Effector CD4-positive, alpha-beta T cell (primary cell): ENCODE data around the gene HBB. TPM values are rescaled to one million over a fixed set of nuclear protein-coding genes. Genes with fewer than 3 reads are reported as not detected.
"Not testable (repeated sequence)": the region's sequence is repeated elsewhere in the genome, so short reads cannot be mapped to it uniquely, and the experiment has no call there.

Source experiments
- DNase-seq: peaks from one replicate; pipeline ENCODE4 v3.0.0-alpha.2; 2020
- total RNA-seq: gene quantifications from one replicate; lab custom pipeline; 2026; lab: John Stamatoyannopoulos, UW

The HBB gene
- not detected for total RNA-seq

- DNase-seq = no peak
These were observed at the start of gene HBB for GRCh38 chr11:5226732-5227310. HBB (minus strand) TSS chr11:5227071; CDS start chr11:5227021, 50 bp downstream.

DNA sequence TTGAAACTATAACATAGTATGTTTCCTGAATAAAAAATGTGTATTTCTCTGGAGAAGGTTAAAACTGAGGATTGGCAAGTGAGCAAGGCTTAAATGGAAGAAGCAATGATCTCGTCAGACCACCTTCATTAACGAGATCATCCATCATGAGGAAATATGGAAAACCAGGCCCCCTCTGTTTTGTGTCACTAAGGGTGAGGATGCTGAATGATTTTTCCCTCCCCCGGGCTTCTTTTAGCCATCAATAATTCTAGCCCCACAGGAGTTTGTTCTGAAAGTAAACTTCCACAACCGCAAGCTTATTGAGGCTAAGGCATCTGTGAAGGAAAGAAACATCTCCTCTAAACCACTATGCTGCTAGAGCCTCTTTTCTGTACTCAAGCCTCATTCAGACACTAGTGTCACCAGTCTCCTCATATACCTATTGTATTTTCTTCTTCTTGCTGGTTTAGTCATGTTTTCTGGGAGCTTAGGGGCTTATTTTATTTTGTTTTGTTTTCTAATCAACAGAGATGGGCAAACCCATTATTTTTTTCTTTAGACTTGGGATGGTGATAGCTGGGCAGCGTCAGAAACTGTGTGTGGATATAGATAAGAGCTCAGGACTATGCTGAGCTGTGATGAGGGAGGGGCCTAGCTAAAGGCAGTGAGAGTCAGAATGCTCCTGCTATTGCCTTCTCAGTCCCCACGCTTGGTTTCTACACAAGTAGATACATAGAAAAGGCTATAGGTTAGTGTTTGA, 48.7 kb upstream of the HBB start:
- no peak for DNase-seq

- no peak for DNase-seq
These were observed 47.5 kb upstream of the HBB start for GRCh38 chr11:5274395-5274794.

DNA sequence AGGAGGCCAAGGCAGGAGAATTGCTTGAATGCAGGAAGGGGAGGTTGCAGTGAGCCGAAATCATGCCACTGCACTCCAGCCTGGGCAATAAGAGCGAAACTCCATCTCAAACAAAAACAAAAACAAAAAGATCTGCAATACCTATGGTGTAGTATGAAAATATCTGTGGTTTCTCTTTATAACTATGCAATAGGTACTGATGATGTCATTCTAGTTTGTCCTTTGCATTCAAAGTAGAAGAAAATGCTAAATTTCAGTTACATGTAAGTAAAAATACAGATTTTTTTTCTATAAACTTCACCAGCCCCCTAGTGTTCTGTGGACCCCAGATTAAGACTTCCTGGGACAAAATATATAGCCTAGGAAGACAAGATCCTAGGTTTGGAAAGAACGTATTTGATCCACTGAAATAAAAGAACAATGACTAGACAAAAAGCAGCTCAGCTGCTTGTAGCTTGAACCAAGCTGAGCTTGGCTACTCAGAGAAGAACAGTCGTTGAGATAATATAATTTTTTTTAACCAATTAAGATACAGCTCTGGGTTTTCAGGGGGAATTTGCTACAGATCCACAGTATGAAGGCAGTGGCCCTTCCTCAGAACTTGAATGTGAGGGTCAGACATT, 45.6 kb upstream of the HBB start:
- no peak for DNase-seq

GRCh38 chr11:5269715-5270147, 42.9 kb upstream of the HBB start, which contains the start of gene HBE1:
HBE1 (minus strand) TSS chr11:5269945; CDS start chr11:5269890, 55 bp downstream.
- DNase-seq = no peak

GRCh38 chr11:5267033-5267563, 40.2 kb upstream of the HBB start:
- no peak for DNase-seq

DNA sequence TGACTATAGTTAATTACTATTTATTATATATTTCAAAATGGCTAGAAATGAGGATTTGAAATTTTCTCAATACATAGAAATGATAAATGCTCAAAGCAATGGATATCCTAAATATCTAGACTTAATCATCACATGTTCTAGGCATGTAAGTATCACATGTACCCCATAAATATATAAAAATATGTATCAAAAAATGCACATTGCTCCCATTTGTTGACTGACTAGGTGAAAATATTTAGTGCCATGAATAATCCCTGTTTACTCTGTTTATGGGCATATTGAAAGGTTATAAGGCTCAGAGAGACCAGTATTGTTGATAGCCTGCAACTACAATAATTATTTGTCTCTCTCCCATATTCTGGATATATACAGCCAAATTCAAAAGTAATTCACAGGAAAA, 39.7 kb upstream of the HBB start:
- DNase-seq = no peak

- no peak for DNase-seq
These were observed 39.0 kb upstream of the HBB start for GRCh38 chr11:5265832-5266231.

DNA sequence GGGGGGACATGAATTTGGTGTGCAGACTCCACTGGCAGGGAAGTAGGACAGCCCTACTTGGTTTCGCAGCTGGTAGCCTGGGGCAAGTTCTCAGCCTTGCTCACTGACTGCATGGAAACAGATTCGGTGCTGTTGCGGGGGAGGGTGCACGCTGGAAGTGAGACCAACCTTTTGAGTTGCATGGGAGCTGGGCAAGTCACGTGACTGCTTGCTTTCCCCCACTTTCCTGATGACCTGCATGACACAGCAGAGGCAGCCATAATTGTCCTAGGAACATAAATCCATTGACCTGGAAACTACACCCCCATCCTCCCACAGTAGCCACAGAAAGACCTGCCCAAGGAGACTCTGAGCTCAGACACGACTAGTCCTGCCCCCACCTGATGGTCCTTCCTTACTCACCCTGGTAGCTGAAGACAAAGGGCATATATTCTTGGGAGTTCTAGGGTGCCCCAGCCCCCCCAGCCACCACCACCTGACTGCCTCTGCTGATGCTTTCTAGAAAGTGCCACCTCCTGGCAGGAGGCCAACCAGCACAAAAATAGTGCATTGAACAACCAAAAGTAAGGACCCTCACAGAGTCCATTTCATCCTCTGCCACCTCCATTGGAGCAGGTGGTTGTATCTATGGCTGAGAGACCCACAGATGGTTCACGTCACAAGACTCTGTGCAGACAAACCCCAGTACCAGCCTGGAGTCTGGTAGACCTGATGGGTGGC, 31.8 kb upstream of the HBB start:
- no peak for DNase-seq

- DNase-seq = no peak
These were observed 30.4 kb upstream of the HBB start for GRCh38 chr11:5257296-5257695.

GRCh38 chr11:5254646-5255413, 28.0 kb upstream of the HBB start, which contains the start of gene HBG2:
HBG2 (minus strand) TSS chr11:5254781; CDS start chr11:5254728, 53 bp downstream.
- DNase-seq = not testable (repeated sequence)

- DNase-seq = not testable (repeated sequence)
These were observed 27.2 kb upstream of the HBB start for GRCh38 chr11:5254023-5254422.

DNA sequence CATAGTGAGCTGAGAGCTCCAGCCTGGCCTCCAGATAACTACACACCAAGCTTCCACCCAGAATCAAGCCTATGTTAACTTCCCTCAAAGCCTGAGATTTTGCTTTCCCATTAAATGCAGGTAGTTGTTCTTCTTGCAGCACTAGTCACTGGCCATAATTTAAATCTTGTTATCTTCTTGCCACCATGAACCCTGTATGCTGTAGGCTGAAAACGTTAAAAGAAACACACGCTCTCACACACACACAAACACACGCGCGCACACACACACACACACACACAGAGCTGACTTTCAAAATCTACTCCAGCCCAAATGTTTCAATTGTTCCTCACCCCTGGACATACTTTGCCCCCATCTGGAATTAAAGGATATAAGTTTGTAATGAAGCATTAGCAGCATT, 26.6 kb upstream of the HBB start:
- DNase-seq = not testable (repeated sequence)

DNA sequence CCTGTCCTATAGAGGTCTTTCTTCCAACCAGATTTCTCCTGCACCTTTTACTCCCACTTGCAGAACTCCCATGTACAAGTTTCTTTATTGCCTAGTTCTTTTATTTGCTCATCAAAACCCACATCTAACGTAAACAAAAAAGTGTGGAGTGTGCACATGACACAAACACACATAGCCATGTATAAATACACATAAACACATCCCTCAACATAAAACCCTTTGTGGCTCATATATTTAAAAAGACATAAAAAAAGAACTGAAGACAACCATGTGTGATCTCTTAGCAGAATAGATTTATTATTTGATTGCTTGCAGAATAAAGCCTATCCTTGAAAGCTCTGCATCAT, 26.0 kb upstream of the HBB start:
- no peak for DNase-seq

DNA sequence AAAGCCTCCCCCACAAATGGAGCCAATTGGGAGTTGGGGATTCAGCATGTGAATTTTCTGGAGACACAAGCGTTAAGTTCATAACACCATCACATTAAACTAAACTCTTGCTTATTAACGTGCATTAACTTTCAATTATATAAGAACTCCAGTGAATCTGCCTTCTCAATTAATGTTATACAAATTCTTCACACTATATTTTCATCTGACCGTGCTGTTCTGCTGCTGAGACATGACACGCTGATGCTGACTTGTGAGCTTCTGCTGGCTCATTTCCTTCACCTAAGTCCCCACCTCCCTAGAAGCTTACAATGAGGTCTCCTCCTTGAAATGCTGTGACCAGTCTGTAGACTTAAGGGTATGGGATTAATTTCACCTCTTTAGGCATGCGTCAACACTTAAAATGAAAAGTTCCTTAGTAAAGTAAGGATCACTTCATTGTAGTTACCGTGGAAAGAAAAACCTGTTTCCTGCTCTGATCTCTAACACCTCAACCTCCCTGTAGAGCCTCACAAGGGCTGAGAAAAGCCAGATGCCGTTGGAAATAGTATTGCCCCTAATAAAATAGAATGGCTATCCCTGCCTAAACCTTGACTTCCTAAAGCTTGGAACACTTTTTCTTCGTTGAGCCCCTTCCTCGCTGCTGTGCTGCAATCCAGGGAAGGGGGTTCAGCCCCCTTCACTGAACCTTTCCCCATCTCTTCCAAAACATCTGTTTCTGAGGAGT, 25.5 kb upstream of the HBB start:
- no peak for DNase-seq

GRCh38 chr11:5251746-5252145, 24.9 kb upstream of the HBB start:
- no peak for DNase-seq

DNA sequence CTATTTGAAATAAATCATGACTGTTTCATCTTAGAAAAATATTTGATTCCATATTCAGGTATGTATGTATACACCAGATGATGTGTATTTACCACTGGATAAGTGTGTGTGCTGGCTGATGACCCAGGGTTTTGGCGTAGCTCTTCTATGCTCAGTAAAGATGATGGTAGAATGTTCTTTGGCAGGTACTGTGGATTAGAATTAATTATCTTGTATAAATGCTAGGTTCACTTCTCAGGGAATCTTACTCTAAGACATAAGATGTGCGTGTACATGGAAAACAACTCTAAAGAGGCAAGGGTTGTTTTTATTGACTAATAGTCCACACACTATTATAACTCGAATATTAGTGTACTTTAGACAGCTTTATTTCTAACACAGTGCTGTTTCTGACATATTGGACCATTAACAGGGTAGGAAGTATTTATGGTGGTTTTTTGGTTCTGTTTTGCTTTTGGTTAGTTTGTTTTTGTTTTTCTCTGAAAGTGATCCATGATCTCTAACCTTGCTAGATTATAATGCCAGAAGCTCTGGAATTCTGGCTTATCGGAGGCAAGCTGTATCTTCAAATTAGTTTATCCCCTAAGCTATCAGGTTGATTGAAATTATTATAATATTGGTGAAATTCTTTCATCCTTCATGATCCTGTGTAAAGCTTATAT, 23.8 kb upstream of the HBB start:
- no peak for DNase-seq

- DNase-seq = not testable (repeated sequence)
These were observed 23.0 kb upstream of the HBB start, which contains the start of gene HBG1 for GRCh38 chr11:5249807-5250396. HBG1 (minus strand) TSS chr11:5249857; CDS start chr11:5249804, 53 bp downstream.

DNA sequence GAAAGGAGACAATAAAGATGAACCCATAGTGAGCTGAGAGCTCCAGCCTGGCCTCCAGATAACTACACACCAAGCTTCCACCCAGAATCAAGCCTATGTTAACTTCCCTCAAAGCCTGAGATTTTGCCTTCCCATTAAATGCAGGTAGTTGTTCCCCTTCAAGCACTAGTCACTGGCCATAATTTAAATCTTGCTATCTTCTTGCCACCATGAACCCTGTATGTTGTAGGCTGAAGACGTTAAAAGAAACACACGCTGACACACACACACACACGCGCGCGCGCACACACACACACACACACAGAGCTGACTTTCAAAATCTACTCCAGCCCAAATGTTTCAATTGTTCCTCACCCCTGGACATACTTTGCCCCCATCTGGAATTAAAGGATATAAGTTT, 21.6 kb upstream of the HBB start:
- DNase-seq = not testable (repeated sequence)

- no peak for DNase-seq
These were observed 20.8 kb upstream of the HBB start for GRCh38 chr11:5247472-5248192.
